Measurements from ENCODE around the gene CCDC61. TPM values are rescaled to one million over a fixed set of nuclear protein-coding genes. Genes with fewer than 3 reads are reported as not detected.

The CCDC61 gene
- total and polyA plus RNA-seq, 2 donors from 2014 or later = 17.8 to 22.2 TPM

DNA sequence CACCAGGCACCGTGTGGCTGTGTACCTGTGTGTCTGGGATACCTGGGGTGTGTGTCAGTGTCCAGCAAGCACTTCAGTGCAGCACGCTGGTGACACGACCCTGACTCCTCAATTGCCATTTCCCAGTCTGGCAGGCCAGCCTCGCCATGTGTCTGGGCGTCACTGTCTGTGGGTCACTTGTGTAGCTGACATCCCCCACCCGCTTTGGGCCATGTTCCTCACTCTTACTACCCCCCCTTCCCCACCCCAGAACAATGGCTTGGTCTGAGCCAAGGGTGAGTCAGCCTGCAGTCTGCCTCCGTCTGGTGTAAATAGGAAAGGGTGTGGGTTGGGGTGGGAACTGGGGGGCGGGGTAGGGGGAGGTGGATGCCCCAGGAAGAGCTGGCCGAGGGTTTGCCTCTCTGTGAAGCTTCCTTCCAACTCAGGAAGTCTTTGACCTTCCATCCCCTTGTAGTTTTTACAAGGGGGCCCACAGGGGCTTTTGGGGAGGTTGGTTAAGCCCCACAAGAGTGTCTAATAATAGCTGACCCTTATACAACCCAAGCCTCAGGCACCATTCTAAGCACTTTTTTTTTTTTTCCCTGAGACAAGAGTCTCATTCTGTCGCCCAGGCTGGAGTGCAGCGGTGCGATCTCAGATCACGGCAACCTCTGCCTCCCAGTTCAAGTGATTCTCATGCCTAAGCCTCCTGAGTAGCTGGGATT, 39.2 kb upstream of the CCDC61 start:
- FAIRE-seq (no peak), DNase-seq (peak in 2 of 5 donors; percentile 63 to 83)
- peaks cover 0 to 18% (median 0%) of the 10 kb centered on the region in 3 donors for H3K4me1 ChIP-seq (ENCODE audit: control insufficient read depth in 2 of 3, insufficient read depth in 2 of 3, low read depth in 1 of 3, low read length in 3 of 3)
- intact Hi-C loops (cut with DNase I) = no loop called here
- H3K9ac ChIP-seq (ENCODE audit: low read length in 3 of 3) = no peak overlapping the region
- H3K27me3 ChIP-seq (ENCODE audit: control insufficient read depth, insufficient read depth, low read length) = peaks cover 3% of the 10 kb centered on the region
- H3K9me3 ChIP-seq (ENCODE audit: control insufficient read depth in 2 of 3, insufficient read depth in 1 of 3, low read length in 3 of 3) = peaks cover 0 to 4% (median 2%) of the 10 kb centered on the region in 3 donors
- no peak overlapping the region for H3K4me3 ChIP-seq (ENCODE audit: low read length in 3 of 3)
- no peak for TF ChIP-seq CTCF (IDR thresholded peaks at IDR 0.05; ENCODE audit: borderline replicate concordance, extremely low read depth, insufficient read depth)
- peaks cover 0 to 3% (median 0%) of the 10 kb centered on the region in 3 donors for H3K36me3 ChIP-seq (ENCODE audit: control insufficient read depth in 2 of 3, insufficient read depth in 3 of 3, low read length in 3 of 3)
- peak overlapping the region in 1 of 2 donors; percentile 51 for H3K27ac ChIP-seq (ENCODE audit: low read depth in 2 of 2, low read length in 2 of 2)

GRCh38 chr19:45958320-45958719, 36.9 kb upstream of the CCDC61 start:
- H3K27me3 ChIP-seq (ENCODE audit: control insufficient read depth, insufficient read depth, low read length) = peaks cover 3% of the 10 kb centered on the region
- TF ChIP-seq CTCF (IDR thresholded peaks at IDR 0.05; ENCODE audit: borderline replicate concordance, extremely low read depth, insufficient read depth) = no peak
- H3K4me1 ChIP-seq (ENCODE audit: control insufficient read depth in 2 of 3, insufficient read depth in 2 of 3, low read depth in 1 of 3, low read length in 3 of 3) = peaks cover 0 to 12% (median 0%) of the 10 kb centered on the region in 3 donors
- H3K36me3 ChIP-seq (ENCODE audit: control insufficient read depth in 2 of 3, insufficient read depth in 3 of 3, low read length in 3 of 3) = peaks cover 0 to 3% (median 0%) of the 10 kb centered on the region in 3 donors
- peaks cover 0 to 2% (median under 1%) of the 10 kb centered on the region in 3 donors for H3K9me3 ChIP-seq (ENCODE audit: control insufficient read depth in 2 of 3, insufficient read depth in 1 of 3, low read length in 3 of 3)
- H3K27ac ChIP-seq (ENCODE audit: low read depth in 2 of 2, low read length in 2 of 2) = no peak overlapping the region
- peak overlapping the region in 1 of 3 donors; percentile 11 for H3K4me3 ChIP-seq (ENCODE audit: low read length in 3 of 3)
- DNase-seq (no peak), FAIRE-seq (no peak)
- H3K9ac ChIP-seq (ENCODE audit: low read length in 3 of 3) = no peak overlapping the region
- intact Hi-C loops (cut with DNase I) = no loop called here

DNA sequence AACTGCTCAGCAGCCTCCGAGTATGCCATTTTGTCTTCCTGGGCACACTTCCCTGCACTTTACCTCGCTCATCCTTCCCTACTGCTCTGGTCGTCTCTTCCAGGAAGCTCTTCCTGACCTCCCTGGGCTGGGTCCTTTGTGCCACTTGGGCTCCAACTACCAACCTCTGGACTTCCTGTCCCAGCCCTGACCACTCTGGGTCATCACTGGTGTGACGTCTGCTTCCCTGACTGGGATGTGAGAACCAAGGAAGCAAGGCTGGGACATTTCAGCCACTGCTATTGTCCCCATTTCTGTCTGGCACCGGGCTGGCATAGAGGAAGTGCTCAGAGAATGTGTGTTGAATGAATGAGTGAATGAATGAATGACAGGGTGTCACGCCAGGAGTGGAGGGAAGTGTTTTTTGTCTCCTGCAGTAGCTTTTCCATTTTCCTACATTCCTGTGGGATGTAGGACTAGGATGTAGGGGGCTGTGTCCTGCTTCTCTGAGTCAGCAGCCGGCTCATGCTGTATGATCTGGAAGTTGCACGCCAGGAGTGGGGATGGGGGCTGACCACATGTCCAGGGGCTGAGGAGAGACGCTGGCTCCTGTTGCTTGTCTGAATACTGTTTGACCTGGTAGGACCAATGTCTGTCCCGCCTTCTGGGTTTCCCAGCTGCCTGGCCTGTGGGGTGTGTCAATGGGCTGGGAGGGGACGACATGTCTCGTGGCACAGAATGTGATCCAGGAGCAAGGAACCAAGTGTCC, 36.3 kb upstream of the CCDC61 start:
- Histone ChIP-seq H3K4me1 (ENCODE audit: control insufficient read depth in 2 of 3, insufficient read depth in 2 of 3, low read depth in 1 of 3, low read length in 3 of 3) (peaks cover 0 to 10% (median 0%) of the 10 kb centered on the region in 3 donors), H3K36me3 (ENCODE audit: control insufficient read depth in 2 of 3, insufficient read depth in 3 of 3, low read length in 3 of 3) (peaks cover 0 to 3% (median 0%) of the 10 kb centered on the region in 3 donors), H3K4me3 (ENCODE audit: low read length in 3 of 3) (no peak overlapping the region), H3K27me3 (ENCODE audit: control insufficient read depth, insufficient read depth, low read length) (peaks cover 3% of the 10 kb centered on the region), H3K9me3 (ENCODE audit: control insufficient read depth in 2 of 3, insufficient read depth in 1 of 3, low read length in 3 of 3) (peaks cover 0 to 2% (median 0%) of the 10 kb centered on the region in 3 donors), H3K27ac (ENCODE audit: low read depth in 2 of 2, low read length in 2 of 2) (peak overlapping the region in 1 of 2 donors; percentile 60), H3K9ac (ENCODE audit: low read length in 3 of 3) (no peak overlapping the region)
- TF ChIP-seq CTCF (IDR thresholded peaks at IDR 0.05; ENCODE audit: borderline replicate concordance, extremely low read depth, insufficient read depth) = no peak
- no peak for DNase-seq
- intact Hi-C loops (cut with DNase I) = no loop called here
- FAIRE-seq = no peak
